ENCODE measurements around the gene TIMMDC1.

The TIMMDC1 gene, protein sequence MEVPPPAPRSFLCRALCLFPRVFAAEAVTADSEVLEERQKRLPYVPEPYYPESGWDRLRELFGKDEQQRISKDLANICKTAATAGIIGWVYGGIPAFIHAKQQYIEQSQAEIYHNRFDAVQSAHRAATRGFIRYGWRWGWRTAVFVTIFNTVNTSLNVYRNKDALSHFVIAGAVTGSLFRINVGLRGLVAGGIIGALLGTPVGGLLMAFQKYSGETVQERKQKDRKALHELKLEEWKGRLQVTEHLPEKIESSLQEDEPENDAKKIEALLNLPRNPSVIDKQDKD

DNA sequence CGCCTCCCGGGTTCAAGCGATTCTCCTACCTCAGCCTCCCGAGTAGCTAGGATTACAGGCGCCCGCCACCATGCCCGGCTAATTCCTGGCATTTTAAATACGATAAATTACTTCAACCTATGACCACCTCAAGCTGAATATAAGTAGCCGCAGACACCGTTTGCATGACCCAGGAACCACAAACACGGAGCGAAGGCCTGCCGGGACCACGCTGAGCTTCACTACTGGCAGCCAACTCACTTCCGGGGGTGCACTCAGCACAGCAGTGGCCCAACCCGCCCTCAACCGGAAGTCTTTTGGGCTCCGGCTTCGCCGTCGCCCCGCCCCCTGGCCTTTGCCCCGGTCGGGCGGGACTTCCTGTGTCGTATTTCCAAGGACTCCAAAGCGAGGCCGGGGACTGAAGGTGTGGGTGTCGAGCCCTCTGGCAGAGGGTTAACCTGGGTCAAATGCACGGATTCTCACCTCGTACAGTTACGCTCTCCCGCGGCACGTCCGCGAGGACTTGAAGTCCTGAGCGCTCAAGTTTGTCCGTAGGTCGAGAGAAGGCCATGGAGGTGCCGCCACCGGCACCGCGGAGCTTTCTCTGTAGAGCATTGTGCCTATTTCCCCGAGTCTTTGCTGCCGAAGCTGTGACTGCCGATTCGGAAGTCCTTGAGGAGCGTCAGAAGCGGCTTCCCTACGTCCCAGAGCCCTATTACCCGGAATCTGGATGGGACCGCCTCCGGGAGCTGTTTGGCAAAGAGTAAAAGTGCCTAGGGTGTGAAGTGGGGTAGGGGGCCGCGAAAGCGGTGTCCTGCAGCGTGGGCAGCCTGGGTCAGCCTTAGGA, at the start of gene TIMMDC1:
Gene TIMMDC1 (plus strand): TSS at position 362 of the 826 bp plus-strand sequence. CDS start 187 bp downstream, at position 549.
- DNase-seq (ENCODE audit: low spot score), result peak; percentile 100

DNA sequence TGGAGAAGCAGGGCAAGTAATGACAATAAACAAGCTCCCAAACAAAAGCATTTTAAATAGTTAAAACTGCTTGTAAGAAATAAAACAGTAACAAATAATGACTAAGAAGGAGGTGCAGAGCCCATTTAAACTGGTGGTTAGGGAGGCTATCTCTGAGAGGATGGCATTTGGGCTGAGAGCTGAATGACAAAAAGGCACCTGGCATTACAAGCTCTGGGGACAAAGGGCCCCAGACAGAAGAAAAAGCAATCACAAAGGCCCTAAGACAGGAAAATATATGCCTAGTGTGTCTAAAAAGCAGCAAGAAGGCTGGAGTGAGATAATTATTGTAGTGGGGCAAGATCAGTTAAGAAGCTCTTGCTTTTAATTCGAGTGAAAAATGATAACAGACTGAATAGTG, 44.5 kb upstream of the TIMMDC1 start:
- no peak for DNase-seq (ENCODE audit: low spot score)

GRCh38 chr3:119456469-119456868, 41.9 kb upstream of the TIMMDC1 start:
- DNase-seq (ENCODE audit: low spot score), result no peak

- no peak for DNase-seq (ENCODE audit: low spot score)
Observed at GRCh38 chr3:119457246-119457645, 41.1 kb upstream of the TIMMDC1 start.

GRCh38 chr3:119463171-119464169, 34.9 kb upstream of the TIMMDC1 start, which contains the start of gene TMEM39A:
TSS of gene TMEM39A (minus strand) at chr3:119463615. CDS start at chr3:119462074, 1,541 bp downstream.
- peak; percentile 100 for DNase-seq (ENCODE audit: low spot score)

- no peak for DNase-seq (ENCODE audit: low spot score)
Observed at GRCh38 chr3:119468041-119468440, 30.3 kb upstream of the TIMMDC1 start.

DNA sequence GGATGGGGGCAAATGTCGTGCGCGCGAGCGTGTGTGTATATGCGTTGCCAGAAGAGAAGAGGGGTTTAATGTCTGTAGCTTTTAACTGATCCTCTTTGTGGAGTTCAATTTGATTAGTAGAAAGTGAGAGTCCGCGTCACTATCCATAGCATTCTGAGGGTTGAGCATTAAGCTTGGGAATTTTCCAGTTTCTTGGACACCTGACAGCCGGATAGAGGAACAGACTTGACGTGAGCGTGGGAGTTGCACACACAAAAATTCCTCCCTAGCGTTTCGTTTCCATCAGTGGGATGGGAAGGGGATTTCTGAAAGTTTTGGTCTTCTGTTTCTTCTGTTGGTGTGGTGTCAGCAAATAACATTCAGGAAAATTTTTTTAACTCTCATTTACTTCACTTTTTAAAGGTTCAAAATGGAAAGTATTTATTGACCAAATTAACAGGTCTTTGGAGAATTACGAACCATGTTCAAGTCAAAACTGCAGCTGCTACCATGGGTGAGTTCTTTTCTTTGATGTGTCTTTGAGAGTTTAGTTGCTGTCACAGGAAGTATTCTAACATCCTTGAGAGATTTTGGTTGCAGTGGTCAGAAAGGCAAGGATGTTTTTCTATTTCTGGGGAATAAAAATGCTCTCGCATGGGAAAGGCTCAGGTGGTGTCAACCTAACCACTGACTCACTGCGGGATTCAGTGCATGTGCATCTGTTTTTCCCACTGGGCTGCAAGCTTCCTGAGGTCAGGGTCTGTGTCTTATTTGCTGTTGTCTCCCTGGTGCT, 28.7 kb upstream of the TIMMDC1 start:
- DNase-seq (ENCODE audit: low spot score), result peak; percentile 17

DNA sequence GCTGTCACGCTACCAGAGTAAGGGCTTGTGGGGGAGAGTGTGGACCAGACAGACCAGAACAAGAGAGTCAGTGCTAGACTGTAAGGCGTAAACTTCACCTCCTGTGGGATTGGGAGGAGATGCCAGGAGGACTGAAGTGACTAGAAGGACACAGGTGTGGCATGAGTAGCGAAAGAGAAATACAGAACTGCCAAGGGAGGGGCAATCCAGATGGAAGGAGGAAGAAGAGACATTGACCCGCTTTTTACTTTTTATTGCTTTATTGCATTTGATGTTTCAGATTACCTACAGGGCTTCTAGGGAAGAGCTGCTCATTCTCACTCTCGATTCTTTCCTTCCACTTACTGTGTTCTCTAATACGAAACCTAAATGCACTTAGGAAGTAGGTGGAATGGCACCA, 27.5 kb upstream of the TIMMDC1 start:
- no peak for DNase-seq (ENCODE audit: low spot score)

GRCh38 chr3:119481079-119481478, 17.3 kb upstream of the TIMMDC1 start:
- no peak for DNase-seq (ENCODE audit: low spot score)

DNA sequence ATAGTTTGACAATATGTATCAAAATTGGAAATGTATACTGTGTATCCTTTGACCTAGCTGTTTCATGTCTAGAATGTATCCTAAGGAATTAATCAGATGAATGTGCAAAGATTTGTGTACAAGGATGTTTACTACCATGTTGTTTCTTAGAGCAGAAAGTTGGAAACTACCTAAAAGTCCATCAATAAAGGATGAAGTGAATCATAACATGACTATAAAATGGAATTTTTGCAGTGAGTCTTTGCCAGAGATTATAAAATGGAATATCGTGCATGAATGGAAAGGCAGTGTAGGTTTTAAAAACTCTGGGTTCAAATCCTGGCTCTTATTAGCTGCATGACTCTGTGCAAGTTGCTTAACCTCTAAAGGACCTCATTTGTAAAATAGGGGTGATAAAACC, 15.2 kb upstream of the TIMMDC1 start:
- no peak for DNase-seq (ENCODE audit: low spot score)

- DNase-seq (ENCODE audit: low spot score), result no peak
Observed at GRCh38 chr3:119485563-119485962, 12.8 kb upstream of the TIMMDC1 start.

GRCh38 chr3:119490153-119490552, 8.2 kb upstream of the TIMMDC1 start:
- DNase-seq (ENCODE audit: low spot score), result no peak

DNA sequence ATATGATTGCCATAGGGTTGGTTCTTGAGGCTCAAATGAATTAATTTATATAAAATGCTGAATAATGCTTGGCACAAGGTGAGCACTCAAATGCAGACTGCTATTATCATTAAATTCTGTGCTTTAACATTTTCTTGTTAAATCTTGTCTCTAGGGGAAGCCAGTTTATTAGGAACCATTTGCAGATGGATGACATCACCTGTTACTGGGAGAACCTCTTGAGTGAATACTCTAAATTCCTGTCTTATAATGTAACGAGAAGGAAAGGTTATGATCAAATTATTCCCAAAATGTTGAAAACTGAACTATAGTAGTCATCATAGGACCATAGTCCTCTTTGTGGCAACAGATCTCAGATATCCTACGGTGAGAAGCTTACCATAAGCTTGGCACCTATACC, 6.2 kb upstream of the TIMMDC1 start:
- no peak for DNase-seq (ENCODE audit: low spot score)

DNA sequence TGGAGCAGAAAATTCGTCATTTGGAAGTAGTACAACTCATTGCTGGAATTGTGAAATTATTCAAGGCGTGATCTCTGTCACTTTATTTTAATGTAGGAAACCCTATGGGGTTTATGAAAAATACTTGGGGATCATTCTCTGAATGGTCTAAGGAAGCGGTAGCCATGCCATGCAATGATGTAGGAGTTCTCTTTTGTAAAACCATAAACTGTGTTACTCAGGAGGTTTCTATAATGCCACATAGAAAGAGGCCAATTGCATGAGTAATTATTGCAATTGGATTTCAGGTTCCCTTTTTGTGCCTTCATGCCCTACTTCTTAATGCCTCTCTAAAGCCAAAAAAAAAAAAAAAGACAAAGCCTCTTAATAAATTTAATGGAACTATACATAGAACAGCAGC, 5.5 kb upstream of the TIMMDC1 start:
- no peak for DNase-seq (ENCODE audit: low spot score)

- DNase-seq (ENCODE audit: low spot score), result no peak
Observed at GRCh38 chr3:119494597-119494996, 3.8 kb upstream of the TIMMDC1 start.

GRCh38 chr3:119497820-119498185, 544 bp upstream of the TIMMDC1 start:
- DNase-seq (ENCODE audit: low spot score), result peak; percentile 27

DNA sequence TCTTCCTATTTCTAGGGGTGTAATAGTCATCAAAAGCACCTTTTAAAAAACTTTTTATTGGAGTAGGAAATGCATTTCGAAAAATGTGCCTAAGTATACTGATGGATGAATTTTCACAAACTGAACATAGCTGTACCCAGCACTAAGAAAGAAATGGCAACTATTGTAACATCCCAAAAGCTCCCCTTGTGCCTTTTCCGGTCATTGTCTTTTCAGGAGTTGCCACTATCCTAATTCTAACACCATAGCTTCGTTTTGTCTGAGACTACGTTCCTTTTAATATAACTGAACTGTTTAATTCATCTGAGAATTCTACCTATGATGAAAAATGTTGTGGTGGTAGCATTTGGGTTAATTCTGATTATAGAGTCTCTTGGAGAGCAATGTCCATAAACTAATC, 1.9 kb downstream of the TIMMDC1 start:
- DNase-seq (ENCODE audit: low spot score), result no peak

GRCh38 chr3:119500901-119501300, 2.6 kb downstream of the TIMMDC1 start:
- DNase-seq (ENCODE audit: low spot score), result no peak

GRCh38 chr3:119506631-119507030, 8.3 kb downstream of the TIMMDC1 start:
- no peak for DNase-seq (ENCODE audit: low spot score)

DNA sequence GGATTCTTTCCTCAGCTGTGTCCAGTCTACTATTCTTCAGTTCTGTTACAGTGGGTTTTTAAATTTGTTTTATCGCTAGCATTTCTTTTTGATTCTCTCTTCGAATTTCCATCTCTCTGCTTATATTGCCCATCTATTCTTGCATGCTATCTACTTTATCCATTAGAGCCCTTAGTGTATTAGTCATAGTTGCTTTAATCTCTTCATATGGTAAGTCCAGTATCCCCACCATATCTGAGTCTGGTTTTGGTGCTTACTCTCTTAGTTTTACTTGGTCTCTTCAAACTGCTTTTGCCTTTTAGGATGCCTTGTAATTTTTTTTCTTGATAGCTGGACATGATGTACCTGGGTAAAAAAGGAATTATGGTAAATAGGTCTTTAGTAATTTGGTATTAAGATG, 9.1 kb downstream of the TIMMDC1 start:
- no peak for DNase-seq (ENCODE audit: low spot score)

- no peak for DNase-seq (ENCODE audit: low spot score)
Observed at GRCh38 chr3:119508172-119508845, 10.0 kb downstream of the TIMMDC1 start.
